Omental fat pad (tissue), 4 donors: ENCODE results near the gene PTPN22. TPM values are rescaled to one million over a fixed set of nuclear protein-coding genes. Genes with fewer than 3 reads are reported as not detected.

Source experiments
- ATAC-seq: fragments of 150-250 bp; one replicate; pipeline ENCODE4 v1.9.1; 2016; ENCODE audit warnings: mild to moderate bottlenecking, moderate library complexity; ENCODE audit not compliant: low FRiP score
- DNase-seq: peaks from one replicate; pipeline ENCODE4 v3.0.0-alpha.2; 2019; ENCODE audit warnings: low spot score
- CTCF ChIP-seq, 3 donors: fragments of 450-650 bp; IDR thresholded peaks; one replicate each; pipeline ENCODE4 v1.5.1; 2016 to 2017; ENCODE audit warnings: antibody characterized with exemption in 3 of 3, mild to moderate bottlenecking in 3 of 3, moderate library complexity in 2 of 3
- total RNA-seq, 4 donors: library from RNA; depleted of rRNA; stranded (reverse); fragments of >200 nt; gene quantifications; one replicate each; pipeline ENCODE4 v1.1.0, GENCODE V29; 2016

PTPN22 gene
- total RNA-seq, 4 donors from 2014 or later: 2.8 to 6.8 (median 3.2) TPM

- ATAC-seq (no peak), DNase-seq (no peak)
- no peak for TF ChIP-seq CTCF (IDR thresholded peaks at IDR 0.05)
Measured at GRCh38 chr1:113788802-113789201, 82.7 kb downstream of the PTPN22 start.

GRCh38 chr1:113787663-113788062 lies 83.8 kb downstream of the PTPN22 start:
- DNase-seq (no peak), ATAC-seq (no peak)
- no peak for TF ChIP-seq CTCF (IDR thresholded peaks at IDR 0.05)

GRCh38 chr1:113786069-113786468 lies 85.4 kb downstream of the PTPN22 start:
- ATAC-seq (no peak), DNase-seq (no peak)
- no peak for TF ChIP-seq CTCF (IDR thresholded peaks at IDR 0.05)

GRCh38 chr1:113784104-113784779 lies 87.3 kb downstream of the PTPN22 start:
- TF ChIP-seq CTCF (IDR thresholded peaks at IDR 0.05): no peak
- ATAC-seq (peak; percentile 16), DNase-seq (no peak)

- no peak for DNase-seq
- no peak for TF ChIP-seq CTCF (IDR thresholded peaks at IDR 0.05)
- ATAC-seq: no peak
Measured at GRCh38 chr1:113783254-113784103, 88.0 kb downstream of the PTPN22 start.

- no peak for DNase-seq
- no peak for ATAC-seq
- TF ChIP-seq CTCF (IDR thresholded peaks at IDR 0.05): no peak
Measured at GRCh38 chr1:113782406-113782805, 89.1 kb downstream of the PTPN22 start.
